GM12865 (cell line): ENCODE results near the gene ABCB10.
A peak's percentile ranks its signal among the peaks of the same experiment; 100 is the strongest.
"Not testable (repeated sequence)": the region's sequence is repeated elsewhere in the genome, so short reads cannot be mapped to it uniquely, and the experiment has no call there.

Source experiments
- DNase-seq: peaks from one replicate; pipeline ENCODE4 v3.0.0; 2010; ENCODE audit warnings: low read depth
- H3K4me3 ChIP-seq: 2 replicates; pipeline ENCODE4 v1.5.1; 2011; ENCODE audit warnings: mild to moderate bottlenecking, low read depth, low read length, control low read depth
- CTCF ChIP-seq: IDR thresholded peaks from 2 replicates; pipeline ENCODE4 v1.5.1; 2011; ENCODE audit warnings: low read length, control low read depth, low read depth, inconsistent platforms; ENCODE audit not compliant: insufficient read depth; ENCODE audit errors: missing control alignments

The ABCB10 gene

DNA sequence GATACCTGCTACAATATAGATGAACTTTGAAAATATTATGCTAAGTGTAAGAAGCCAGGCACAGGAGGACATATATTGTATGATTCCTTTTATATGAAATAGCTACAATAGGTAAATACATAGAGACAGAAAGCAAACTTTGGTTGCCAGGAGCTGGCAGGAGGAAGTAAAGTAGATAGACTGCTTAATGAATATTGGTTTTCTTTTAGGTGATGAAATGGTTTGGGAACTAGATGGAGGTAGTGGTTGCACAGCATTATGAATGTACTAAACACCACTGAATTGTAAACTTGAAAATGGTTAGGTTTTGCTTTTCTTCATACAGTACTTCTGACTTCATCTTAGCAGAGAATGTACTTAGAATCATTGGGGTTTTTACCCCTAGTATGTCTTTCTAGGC, 21.5 kb downstream of the ABCB10 start:
- no peak for TF ChIP-seq CTCF
- no peak overlapping the region for H3K4me3 ChIP-seq
- DNase-seq: no peak

DNA sequence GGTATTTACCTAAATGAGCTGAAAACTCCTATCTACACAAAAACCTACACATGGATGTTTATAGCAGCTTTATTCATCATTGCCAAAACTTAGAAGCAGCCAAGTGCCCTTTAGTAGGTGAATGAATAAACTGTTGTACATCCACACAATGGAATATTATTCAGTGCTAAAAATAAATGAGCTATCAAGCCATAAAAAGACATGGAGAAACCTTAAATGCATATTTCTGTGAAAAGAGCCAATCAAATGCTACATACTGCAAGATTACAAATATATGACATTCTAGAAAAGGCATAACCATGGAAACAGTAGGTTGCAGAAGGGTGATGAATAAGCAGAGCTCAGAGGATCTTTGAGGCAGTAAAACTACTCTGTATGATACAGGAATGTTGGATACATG, 23.3 kb downstream of the ABCB10 start:
- no peak overlapping the region for H3K4me3 ChIP-seq
- no peak for DNase-seq
- TF ChIP-seq CTCF: no peak

- TF ChIP-seq CTCF: no peak
- no peak for DNase-seq
- no peak overlapping the region for H3K4me3 ChIP-seq
Observed at GRCh38 chr1:229531326-229531725, 27.2 kb downstream of the ABCB10 start.

DNA sequence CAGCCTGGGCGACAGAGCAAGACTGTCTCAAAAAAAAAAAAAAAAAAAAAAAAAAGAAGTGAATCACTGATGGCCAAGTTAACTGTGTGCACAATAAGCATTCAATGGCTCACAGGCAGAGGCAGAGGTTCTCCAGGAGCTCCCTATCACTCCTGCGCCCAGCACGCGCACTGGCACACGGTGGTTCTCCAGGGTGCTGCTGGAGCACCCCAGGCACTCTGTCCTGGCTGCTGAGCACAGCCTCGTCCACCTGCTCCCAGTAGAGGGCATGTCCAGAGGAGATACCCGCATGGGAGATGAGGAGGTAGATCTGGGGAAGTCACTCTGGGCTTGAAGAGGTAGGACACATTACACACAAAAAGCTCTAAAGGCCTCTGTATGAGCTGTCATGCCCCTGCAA, 28.9 kb downstream of the ABCB10 start:
- no peak for DNase-seq
- no peak overlapping the region for H3K4me3 ChIP-seq
- TF ChIP-seq CTCF: no peak

DNA sequence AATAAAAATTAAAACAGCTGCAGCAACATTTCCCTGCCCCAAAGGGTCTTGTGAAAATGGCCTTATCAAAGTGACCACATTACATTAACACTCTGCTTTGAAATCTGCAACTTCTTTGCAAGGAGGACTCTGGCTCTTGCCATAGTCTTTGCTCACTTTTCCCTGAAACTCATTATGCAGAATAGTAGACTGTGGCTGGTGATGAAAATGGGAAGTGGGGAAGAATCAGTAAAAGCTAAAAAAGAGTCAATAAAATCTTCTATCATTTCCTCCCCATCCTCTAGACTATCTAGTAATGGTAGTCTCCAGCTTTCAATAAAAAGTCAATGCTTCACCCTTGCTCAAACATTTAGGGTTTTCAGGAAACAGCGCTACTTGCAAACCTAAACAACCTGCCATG, 31.8 kb downstream of the ABCB10 start:
- TF ChIP-seq CTCF: no peak
- H3K4me3 ChIP-seq: no peak overlapping the region
- no peak for DNase-seq

DNA sequence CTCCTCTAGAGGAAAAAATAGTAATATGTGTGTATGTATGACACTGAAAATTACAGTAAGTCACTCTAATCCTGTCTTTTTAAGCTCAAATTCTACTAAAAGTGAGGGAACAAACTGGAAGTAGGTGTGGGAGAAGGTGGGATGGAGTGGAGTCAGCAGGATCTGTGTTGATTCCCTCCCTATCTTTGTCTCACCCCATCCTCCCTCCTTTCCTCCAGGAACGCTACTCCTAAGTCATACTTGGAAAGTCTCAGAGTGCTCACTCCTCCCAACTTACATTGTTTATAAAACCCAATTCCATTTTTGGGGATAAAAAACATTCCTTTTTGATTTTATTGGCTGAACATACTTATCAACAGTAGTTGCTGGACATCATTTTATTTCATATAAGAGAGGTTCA, 35.5 kb downstream of the ABCB10 start:
- DNase-seq: no peak
- no peak for TF ChIP-seq CTCF
- no peak overlapping the region for H3K4me3 ChIP-seq

- TF ChIP-seq CTCF: peak; percentile 80
- no peak overlapping the region for H3K4me3 ChIP-seq
- DNase-seq: peak; percentile 70
Observed at GRCh38 chr1:229514578-229515275, 43.8 kb downstream of the ABCB10 start.

GRCh38 chr1:229511625-229512024, 46.9 kb downstream of the ABCB10 start:
- H3K4me3 ChIP-seq, DNase-seq: not testable (repeated sequence)

DNA sequence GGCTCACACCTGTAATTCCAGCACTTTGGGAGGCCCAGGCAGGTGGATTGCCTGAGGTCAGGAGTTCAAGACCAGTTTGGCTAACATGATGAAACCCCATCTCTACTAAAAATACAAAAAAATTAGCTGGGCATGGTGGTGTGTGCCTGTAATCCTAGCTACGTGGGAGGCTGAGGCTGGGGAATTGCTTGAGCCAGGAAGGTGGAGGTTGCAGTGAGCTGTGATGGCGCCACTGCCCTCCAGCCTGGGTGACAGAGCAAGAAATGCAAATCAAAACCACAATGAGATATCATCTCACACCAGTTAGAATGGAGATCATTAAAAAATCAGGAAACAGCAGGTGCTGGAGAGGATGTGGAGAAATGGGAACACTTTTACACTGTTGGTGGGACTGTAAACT, 47.3 kb downstream of the ABCB10 start:
- DNase-seq, H3K4me3 ChIP-seq: not testable (repeated sequence)
